ENCODE data around the gene OOSP4A. TPM values are rescaled to one million over a fixed set of nuclear protein-coding genes. Genes with fewer than 3 reads are reported as not detected.

Gene OOSP4A
- total RNA-seq, 1 donor from 2014 or later: not detected

DNA sequence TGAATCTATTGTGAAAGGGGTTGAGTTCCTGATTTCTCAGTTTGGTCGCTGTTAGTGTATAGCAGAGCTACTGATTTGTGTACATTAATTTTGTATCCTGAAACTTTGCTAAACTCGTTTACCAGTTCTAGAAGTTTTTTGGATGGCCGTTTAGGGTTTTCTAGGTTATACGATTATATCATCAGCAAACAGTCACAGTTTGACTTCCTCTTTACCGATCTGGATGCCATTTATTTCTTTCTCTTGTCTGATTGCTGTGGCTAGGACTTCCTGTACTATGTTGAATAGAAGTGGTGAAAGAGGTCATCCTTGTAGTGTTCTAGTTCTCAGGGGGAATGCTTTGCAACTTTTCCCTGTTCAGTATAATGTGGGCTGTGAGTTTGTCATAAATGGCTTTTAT, 28.6 kb downstream of the OOSP4A start:
- Histone ChIP-seq H3K9me3 (peaks cover 3% of the 10 kb centered on the region), H3K27me3 (ENCODE audit: low read depth) (no peaks in the 10 kb centered on the region), H3K4me1 (no peaks in the 10 kb centered on the region), H3K27ac (no peak overlapping the region), H3K36me3 (no peaks in the 10 kb centered on the region), H3K4me3 (no peak overlapping the region)
- intact Hi-C loops (cut with DNase I): no loop called here
- TF ChIP-seq, protein P1, sequence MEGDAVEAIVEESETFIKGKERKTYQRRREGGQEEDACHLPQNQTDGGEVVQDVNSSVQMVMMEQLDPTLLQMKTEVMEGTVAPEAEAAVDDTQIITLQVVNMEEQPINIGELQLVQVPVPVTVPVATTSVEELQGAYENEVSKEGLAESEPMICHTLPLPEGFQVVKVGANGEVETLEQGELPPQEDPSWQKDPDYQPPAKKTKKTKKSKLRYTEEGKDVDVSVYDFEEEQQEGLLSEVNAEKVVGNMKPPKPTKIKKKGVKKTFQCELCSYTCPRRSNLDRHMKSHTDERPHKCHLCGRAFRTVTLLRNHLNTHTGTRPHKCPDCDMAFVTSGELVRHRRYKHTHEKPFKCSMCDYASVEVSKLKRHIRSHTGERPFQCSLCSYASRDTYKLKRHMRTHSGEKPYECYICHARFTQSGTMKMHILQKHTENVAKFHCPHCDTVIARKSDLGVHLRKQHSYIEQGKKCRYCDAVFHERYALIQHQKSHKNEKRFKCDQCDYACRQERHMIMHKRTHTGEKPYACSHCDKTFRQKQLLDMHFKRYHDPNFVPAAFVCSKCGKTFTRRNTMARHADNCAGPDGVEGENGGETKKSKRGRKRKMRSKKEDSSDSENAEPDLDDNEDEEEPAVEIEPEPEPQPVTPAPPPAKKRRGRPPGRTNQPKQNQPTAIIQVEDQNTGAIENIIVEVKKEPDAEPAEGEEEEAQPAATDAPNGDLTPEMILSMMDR (IDR thresholded peaks at IDR 0.05): no peak
- ATAC-seq (no peak), DNase-seq (no peak)

DNA sequence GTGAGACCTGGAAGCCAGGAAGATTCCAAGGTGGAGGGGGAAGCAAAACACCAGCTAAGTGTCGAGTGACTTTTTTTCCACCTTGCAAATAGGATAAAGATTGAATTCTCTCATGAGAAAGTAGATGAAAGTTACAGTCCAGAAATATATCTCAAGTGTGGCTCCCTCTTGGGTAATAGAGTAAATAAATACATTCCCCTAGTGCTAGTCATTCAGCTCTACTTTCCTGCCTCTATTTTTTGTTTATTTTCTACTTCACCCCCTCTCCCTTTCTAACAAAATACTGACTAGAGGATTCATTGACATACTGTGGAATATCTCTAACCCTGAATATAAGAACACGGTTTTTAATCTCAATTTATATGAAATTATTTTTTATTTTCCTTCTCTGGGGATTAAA, 34.0 kb downstream of the OOSP4A start:
- TF ChIP-seq, protein P1 (IDR thresholded peaks at IDR 0.05): no peak
- H3K27ac ChIP-seq: no peak overlapping the region
- H3K9me3 ChIP-seq: no peaks in the 10 kb centered on the region
- no peak overlapping the region for H3K4me3 ChIP-seq
- H3K36me3 ChIP-seq: no peaks in the 10 kb centered on the region
- no peaks in the 10 kb centered on the region for H3K27me3 ChIP-seq (ENCODE audit: low read depth)
- intact Hi-C loops (cut with DNase I): no loop called here
- no peak for ATAC-seq
- DNase-seq: no peak
- no peaks in the 10 kb centered on the region for H3K4me1 ChIP-seq

DNA sequence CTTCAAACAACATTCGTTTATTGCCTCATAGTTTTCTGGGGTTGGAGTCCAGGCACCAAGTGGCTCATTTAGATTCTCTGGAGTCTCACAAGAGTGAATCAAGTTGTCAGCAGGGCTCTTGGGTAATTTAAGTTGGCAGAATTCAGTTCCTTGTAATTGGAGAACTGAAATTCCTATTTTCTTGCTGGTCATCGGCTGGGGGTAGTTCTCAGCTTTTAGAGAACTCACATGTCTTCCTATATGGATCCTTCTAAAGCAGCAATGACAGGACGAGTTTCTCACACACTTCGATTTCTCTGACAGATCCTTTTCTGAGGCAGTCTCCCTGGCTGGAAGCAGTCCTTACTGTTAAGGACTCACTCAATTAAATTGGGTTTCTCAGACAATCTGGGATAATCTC, 35.9 kb downstream of the OOSP4A start:
- ATAC-seq: no peak
- intact Hi-C loops (cut with DNase I): no loop called here
- no peak overlapping the region for H3K4me3 ChIP-seq

DNA sequence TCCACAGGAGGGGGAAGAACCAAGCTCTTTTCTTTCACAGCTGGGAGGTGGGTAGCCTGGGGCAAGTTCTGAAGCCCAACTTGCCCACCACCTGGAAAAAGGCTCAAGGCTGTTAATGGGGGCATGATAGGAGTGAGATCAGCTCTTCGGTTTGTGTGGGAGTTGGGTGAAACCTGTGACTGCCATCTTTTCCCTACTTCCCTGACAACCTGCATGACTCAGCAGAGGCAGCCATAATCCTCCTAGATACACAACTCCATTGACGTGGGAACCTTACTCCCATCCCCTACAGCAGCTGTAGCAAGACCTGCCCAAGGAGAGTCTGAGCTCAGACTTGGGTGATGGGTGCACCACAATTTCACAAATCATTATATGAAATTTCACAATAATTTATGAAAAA, 39.9 kb downstream of the OOSP4A start:
- H3K4me1 ChIP-seq: no peaks in the 10 kb centered on the region
- TF ChIP-seq, protein P1 (IDR thresholded peaks at IDR 0.05): no peak
- no peak overlapping the region for H3K27ac ChIP-seq
- H3K36me3 ChIP-seq: no peaks in the 10 kb centered on the region
- no peak overlapping the region for H3K4me3 ChIP-seq
- H3K9me3 ChIP-seq: no peaks in the 10 kb centered on the region
- DNase-seq (no peak), ATAC-seq (no peak)
- no peaks in the 10 kb centered on the region for H3K27me3 ChIP-seq (ENCODE audit: low read depth)
- intact Hi-C loops (cut with DNase I): no loop called here

More for the DNA sequence above, 35.9 kb downstream of the OOSP4A start:
- Histone ChIP-seq H3K27ac (no peak overlapping the region), H3K9me3 (no peaks in the 10 kb centered on the region), H3K27me3 (ENCODE audit: low read depth) (no peaks in the 10 kb centered on the region), H3K4me1 (no peaks in the 10 kb centered on the region), H3K36me3 (no peaks in the 10 kb centered on the region)
- DNase-seq: no peak
- TF ChIP-seq, protein P1 (IDR thresholded peaks at IDR 0.05): no peak

DNA sequence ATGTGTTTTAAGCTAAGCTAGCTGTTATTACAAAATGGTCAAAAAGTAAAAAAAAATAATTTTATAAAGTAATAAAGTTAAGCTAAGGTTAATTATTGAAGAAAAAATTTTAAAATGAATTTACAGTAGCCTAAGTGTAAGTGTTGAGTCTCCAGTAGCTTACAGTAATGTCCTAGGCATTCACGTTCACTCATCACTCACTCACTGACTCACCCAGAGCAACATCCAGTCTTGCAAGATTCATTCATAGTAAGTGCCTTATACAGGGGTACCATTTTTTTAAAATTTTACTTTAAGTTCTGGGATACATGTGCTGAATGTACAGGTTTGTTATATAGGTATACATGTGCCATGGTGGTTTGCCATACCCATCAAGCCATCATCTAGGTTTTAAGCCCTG, 41.5 kb downstream of the OOSP4A start:
- H3K4me1 ChIP-seq: no peaks in the 10 kb centered on the region
- no peak overlapping the region for H3K27ac ChIP-seq
- ATAC-seq (no peak), DNase-seq (no peak)
- H3K27me3 ChIP-seq (ENCODE audit: low read depth): no peaks in the 10 kb centered on the region
- intact Hi-C loops (cut with DNase I): no loop called here
- TF ChIP-seq, protein P1 (IDR thresholded peaks at IDR 0.05): no peak
- H3K9me3 ChIP-seq: no peaks in the 10 kb centered on the region
- H3K36me3 ChIP-seq: no peaks in the 10 kb centered on the region
- H3K4me3 ChIP-seq: no peak overlapping the region

DNA sequence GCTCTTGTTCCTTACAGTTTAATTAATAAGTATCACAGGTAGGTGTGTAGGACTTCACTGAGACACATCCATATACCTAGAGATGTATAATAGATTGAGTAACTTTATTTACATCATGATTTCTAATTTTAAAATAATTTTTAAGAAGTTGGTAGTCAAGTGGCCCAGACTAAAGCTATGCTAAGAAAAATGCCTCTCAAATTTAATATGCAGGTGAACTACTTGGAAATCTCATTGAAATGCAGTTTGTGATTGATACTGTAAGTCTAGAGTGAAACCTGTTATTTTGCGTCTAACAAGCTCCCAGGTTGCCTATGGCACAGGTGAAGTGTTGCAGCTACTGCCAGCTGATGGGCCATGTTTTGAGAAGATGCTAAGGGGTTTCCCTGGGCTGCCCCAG, 53.0 kb downstream of the OOSP4A start, which contains the start of gene OOSP4B:
Gene OOSP4B, plus strand, starts transcription at position 301 of the 400 bp plus-strand sequence.
- H3K4me3 ChIP-seq: no peak within 1 kb of the TSS
- H3K27ac ChIP-seq: no peak within 1 kb of the TSS
- no peak for DNase-seq
- no peak for ATAC-seq
- TF ChIP-seq, protein P1 (IDR thresholded peaks at IDR 0.05): no peak
- no peaks in the 10 kb centered on the region for H3K27me3 ChIP-seq (ENCODE audit: low read depth)
- no peaks in the 10 kb centered on the region for H3K4me1 ChIP-seq
- H3K36me3 ChIP-seq: no peaks in the 10 kb centered on the region
- H3K9me3 ChIP-seq: no peaks in the 10 kb centered on the region
- intact Hi-C loops (cut with DNase I): no loop called here
